Measurements from ENCODE around the gene SLC2A13. TPM values are rescaled to one million over a fixed set of nuclear protein-coding genes. Genes with fewer than 3 reads are reported as not detected.
A peak's percentile ranks its signal among the peaks of the same experiment; 100 is the strongest.
"Not testable (repeated sequence)": the region's sequence is repeated elsewhere in the genome, so short reads cannot be mapped to it uniquely, and the experiment has no call there.

SLC2A13 gene
- total RNA-seq, 2 experiments from 2014 or later = 4.9 to 5.6 TPM

DNA sequence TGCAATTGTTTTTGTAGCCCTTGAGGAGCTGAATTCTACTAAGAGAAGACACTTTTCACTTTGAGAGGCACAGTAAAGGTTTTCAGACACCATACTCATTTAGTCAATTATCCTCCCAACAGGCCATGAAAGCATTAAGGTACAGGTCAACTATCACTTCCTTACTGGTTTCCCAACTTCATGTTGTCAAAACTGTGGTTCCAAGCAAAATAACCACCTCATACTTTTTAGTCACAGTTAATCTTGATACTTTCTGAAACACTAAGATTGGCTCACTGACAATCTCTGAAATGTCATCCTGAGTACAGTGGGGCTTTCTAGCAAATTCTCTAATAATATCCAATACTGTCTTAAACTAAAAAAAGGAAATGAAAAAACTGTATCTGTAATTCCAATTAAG, 71.7 kb downstream of the SLC2A13 start:
- H3K9me3 Mint-ChIP-seq = no peaks in the 10 kb centered on the region
- no peak overlapping the region for H3K27ac Mint-ChIP-seq
- H3K36me3 Mint-ChIP-seq = no peaks in the 10 kb centered on the region
- peaks cover 4% of the 10 kb centered on the region for H3K4me1 Mint-ChIP-seq
- H3K27me3 Mint-ChIP-seq = no peaks in the 10 kb centered on the region
- no peak overlapping the region for H3K4me3 Mint-ChIP-seq
- no peak for DNase-seq

DNA sequence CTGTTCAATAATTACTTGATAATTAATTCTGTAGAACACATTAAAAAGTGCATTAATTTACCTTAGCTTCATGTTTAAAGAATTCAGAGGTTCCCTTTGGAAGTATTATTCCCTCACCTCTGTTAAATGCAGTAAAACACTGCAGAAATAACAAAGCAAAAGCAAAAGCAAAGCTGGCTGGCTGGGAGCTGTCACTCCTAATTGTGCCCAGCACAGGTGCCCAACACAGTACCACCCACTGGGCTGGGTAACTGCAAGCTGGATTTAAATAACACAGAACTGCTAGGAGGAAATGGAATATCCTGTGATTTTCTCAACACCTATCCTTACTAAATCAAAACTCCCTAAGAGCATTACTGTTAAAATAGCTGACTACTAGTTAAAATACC, 72.6 kb downstream of the SLC2A13 start:
- no peak for DNase-seq
- Mint-ChIP-seq H3K4me1 (peaks cover 4% of the 10 kb centered on the region), H3K27me3 (no peaks in the 10 kb centered on the region), H3K4me3 (no peak overlapping the region), H3K27ac (no peak overlapping the region), H3K9me3 (no peaks in the 10 kb centered on the region), H3K36me3 (no peaks in the 10 kb centered on the region)

DNA sequence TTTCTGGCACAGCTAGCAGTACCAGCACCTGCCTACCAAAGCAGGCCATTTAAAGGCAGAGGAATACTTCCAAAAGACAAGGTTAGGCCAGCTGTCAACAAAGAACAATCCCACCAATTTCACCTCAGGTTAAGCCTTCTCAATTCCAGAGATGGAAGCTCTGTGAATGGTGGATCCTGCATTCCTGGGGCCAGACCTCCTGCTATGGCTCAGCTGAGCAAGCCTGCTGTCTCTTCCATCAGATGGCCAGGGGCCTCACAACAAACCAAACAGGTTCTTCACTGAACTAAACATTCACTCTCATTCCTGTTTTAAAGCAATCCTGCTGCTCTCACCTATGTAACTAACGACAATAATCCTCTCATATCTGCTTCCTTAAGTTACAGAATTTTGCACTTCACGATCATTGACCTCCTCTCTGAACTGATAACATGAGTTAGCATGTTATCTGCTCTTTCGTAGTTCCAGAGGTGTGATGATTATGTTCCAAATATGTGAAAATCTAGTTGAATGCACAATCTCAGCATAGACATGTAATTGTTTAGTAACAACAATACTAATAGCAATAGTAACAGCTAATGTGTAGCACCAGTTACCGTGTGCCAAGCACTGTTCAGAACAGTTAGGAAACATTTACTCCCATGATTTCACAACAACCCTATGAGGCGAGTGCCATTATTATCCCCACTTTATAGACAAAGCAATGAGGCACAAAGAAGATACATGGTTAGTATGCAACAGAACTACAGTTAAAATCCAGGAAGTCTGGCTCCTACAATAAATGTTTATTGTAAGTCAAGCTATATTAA, 73.2 kb downstream of the SLC2A13 start:
- Mint-ChIP-seq H3K4me3 (no peak overlapping the region), H3K4me1 (peaks cover 4% of the 10 kb centered on the region), H3K27ac (no peak overlapping the region), H3K36me3 (no peaks in the 10 kb centered on the region), H3K9me3 (no peaks in the 10 kb centered on the region), H3K27me3 (no peaks in the 10 kb centered on the region)
- no peak for DNase-seq

DNA sequence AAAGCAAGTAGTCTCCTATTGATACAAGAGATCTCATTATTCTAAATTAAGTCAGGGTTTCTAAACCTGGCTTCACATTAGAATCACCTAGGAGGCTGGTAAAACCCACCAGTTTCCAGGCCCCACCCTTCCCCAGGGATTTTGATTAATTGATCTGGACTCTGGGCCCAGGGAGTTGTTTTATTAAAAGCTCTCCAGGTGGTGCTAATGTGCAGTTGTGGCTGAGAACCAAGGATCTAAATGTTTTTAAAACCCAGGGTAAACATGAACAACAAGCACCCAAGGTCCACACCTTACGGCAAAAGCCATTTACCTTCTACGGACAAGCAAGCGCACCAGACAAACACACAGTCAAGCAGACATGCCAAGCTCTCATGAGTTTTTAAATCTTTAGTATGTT, 73.9 kb downstream of the SLC2A13 start:
- DNase-seq = no peak
- H3K27ac Mint-ChIP-seq = no peak overlapping the region
- H3K27me3 Mint-ChIP-seq = no peaks in the 10 kb centered on the region
- no peaks in the 10 kb centered on the region for H3K36me3 Mint-ChIP-seq
- no peak overlapping the region for H3K4me3 Mint-ChIP-seq
- H3K9me3 Mint-ChIP-seq = no peaks in the 10 kb centered on the region
- H3K4me1 Mint-ChIP-seq = peaks cover 4% of the 10 kb centered on the region

DNA sequence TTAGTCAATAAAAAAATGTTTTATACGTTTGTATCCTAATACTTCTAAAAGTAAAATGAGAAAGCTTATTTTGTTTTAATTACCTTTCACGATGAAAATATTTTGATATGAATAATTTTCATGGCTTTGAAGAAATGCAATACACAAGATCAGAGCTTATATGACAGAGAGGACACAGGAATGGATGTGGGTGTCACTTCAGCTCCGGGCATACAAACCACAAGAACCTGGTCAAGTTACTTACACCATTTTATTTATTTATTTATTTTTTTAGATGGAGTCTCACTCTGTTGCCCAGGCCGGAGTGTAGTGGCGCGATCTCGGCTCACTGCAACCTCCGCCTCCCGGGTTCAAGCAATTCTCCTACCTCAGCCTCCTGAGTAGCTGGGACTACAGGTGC, 74.9 kb downstream of the SLC2A13 start:
- H3K9me3 Mint-ChIP-seq, DNase-seq, H3K4me3 Mint-ChIP-seq, H3K27ac Mint-ChIP-seq, H3K27me3 Mint-ChIP-seq, H3K36me3 Mint-ChIP-seq, H3K4me1 Mint-ChIP-seq: not testable (repeated sequence)

DNA sequence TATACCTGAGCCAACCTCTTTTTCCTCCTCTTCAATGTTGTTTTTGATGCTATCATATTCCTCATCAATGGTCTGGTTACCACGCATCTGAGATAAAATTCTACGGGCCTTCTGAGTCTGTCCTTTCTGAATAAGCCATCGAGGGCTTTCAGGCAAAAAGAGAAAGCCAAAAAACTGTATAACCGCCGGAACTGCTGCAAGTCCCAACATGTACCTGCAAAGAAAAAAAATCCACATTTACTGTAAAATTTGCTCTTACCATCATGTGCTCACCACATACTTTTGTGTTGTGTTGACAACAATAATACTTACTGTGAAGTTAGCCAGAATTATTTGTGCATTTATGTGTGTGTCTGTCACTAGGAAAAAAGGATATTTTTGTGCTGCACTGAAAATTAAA, 77.6 kb downstream of the SLC2A13 start:
- Mint-ChIP-seq H3K4me1 (no peaks in the 10 kb centered on the region), H3K27me3 (no peaks in the 10 kb centered on the region), H3K36me3 (peaks cover 2% of the 10 kb centered on the region), H3K4me3 (no peak overlapping the region), H3K27ac (no peak overlapping the region), H3K9me3 (no peaks in the 10 kb centered on the region)
- no peak for DNase-seq

DNA sequence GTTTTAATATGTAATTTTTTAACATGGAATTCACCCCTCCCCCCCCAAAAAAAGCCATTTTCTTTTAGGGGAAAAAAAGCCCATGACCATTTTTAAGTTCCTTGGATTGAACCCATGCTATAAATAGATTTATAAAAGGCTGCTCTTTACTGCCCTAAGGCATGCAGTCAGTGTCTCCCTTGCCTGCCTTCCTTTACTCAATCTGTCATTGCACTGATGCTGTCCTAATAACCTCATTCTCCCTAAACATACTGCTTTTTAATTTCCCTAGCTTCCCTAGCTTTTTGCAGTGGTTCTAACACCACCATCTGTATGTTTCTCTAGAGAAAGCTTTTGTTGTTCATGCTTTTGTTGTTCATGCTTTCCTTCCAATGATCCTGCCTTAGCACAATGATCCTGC, 83.0 kb downstream of the SLC2A13 start:
- no peak overlapping the region for H3K27ac Mint-ChIP-seq
- H3K9me3 Mint-ChIP-seq = no peaks in the 10 kb centered on the region
- no peak for DNase-seq
- no peaks in the 10 kb centered on the region for H3K27me3 Mint-ChIP-seq
- peaks cover 2% of the 10 kb centered on the region for H3K36me3 Mint-ChIP-seq
- H3K4me3 Mint-ChIP-seq = no peak overlapping the region
- no peaks in the 10 kb centered on the region for H3K4me1 Mint-ChIP-seq

DNA sequence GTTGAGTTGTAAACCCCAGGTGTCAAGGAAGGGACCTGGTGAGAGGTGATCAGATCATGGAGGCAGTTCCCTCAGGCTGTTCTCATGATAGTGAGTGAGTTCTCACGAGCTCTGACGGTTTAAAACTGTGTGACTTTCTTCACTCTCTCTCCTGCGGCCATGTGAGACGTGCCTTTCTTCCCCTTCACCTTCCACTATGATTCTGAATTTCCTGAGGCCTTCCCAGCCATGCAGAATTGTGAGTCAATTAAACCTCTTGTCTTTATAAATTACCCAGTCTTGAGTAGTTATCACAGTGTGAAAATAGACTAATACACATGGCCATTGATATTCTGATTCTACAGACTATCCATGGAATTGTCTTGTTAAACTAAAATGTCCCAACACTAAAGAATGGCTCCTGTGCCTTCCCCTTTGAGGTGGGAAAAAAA, 85.6 kb downstream of the SLC2A13 start:
- H3K4me3 Mint-ChIP-seq = no peak overlapping the region
- no peak overlapping the region for H3K27ac Mint-ChIP-seq
- H3K27me3 Mint-ChIP-seq = no peaks in the 10 kb centered on the region
- H3K4me1 Mint-ChIP-seq = peaks cover 5% of the 10 kb centered on the region
- peaks cover 2% of the 10 kb centered on the region for H3K9me3 Mint-ChIP-seq
- DNase-seq = no peak
- peaks cover 5% of the 10 kb centered on the region for H3K36me3 Mint-ChIP-seq

DNA sequence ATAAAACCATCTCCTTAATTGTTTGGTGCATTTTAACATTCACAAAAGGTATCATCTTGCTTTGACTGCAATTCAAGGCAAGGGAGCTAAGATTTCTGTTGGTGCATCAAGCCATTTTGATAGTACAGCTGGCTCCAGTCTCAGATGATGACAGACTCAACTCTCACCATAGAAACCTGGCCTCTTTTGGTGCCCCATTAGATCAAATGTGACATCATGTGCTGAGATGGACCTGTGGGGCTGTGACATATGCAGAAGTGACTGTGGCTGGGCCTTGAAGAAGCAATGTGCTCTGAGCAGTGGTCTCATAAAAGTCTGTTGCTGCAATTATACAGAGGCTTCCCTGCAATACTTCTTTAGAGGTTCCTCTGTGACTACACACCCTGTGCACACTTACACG, 88.4 kb downstream of the SLC2A13 start:
- H3K4me1 Mint-ChIP-seq = peaks cover 12% of the 10 kb centered on the region
- H3K36me3 Mint-ChIP-seq = peaks cover 7% of the 10 kb centered on the region
- peaks cover 2% of the 10 kb centered on the region for H3K9me3 Mint-ChIP-seq
- H3K27ac Mint-ChIP-seq = no peak overlapping the region
- H3K4me3 Mint-ChIP-seq = no peak overlapping the region
- DNase-seq = no peak
- H3K27me3 Mint-ChIP-seq = no peaks in the 10 kb centered on the region

DNA sequence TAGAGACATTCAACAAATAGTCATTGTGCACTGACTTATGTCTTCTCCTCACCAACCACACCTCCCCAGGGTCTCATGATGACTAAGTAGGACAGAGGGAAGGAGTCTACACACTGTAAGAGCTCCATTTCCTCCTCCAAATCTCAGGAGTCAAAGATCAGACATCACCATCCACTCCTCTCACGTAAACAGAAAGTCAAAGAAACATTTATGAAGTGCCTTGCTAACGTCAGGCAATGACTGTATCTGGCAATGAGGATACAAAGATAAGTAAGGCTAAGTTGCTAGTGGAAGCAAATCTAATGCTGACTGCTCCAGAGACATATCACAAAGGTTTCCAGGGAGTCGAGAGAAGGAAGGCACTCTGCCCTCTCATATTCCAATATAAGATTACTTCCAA, 88.9 kb downstream of the SLC2A13 start:
- Mint-ChIP-seq H3K4me3 (no peak overlapping the region), H3K27ac (no peak overlapping the region), H3K9me3 (peaks cover 2% of the 10 kb centered on the region)

DNA sequence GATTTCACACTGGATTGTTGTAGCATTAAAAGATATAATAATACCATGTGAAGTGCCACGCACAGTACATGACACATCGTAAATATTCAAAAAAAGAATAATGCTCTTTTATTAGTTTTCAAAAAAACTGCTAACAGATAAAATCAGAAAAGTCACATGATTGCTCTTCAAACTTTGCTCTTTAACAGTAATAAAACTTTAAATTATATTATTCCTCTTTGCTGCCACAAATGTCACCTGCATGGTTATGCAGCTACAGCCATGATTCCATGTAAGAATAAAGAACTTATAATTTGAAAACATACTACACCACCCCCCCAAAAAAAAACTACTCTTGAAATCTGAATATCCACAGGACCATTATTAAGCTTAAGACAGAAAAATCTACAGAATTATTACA, 90.0 kb downstream of the SLC2A13 start:
- Mint-ChIP-seq H3K36me3 (peaks cover 7% of the 10 kb centered on the region), H3K4me3 (no peak overlapping the region), H3K9me3 (peaks cover 2% of the 10 kb centered on the region), H3K4me1 (peaks cover 24% of the 10 kb centered on the region), H3K27me3 (no peaks in the 10 kb centered on the region), H3K27ac (no peak overlapping the region)
- no peak for DNase-seq

More for the DNA sequence above, 88.9 kb downstream of the SLC2A13 start:
- Mint-ChIP-seq H3K27me3 (no peaks in the 10 kb centered on the region), H3K4me1 (peaks cover 14% of the 10 kb centered on the region), H3K36me3 (peaks cover 7% of the 10 kb centered on the region)
- no peak for DNase-seq

DNA sequence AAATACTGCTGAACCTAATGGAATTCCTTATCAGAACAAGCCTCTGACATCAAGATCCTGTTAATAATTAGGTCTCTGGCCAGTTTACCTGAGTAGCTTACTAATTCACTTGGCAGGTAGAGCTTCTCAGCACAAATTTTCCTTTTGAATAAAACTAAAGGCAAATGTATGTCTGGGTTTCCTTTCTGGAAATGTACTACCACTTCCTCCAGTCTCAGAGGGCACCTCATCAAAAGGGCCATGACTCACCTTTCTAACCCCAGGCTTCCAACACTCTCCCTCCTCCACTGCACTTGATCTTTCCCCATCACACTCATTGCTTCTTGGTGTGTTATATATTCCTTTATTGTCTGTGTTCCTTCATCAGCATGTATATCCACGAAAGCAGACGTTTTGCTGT, 90.5 kb downstream of the SLC2A13 start:
- Mint-ChIP-seq H3K36me3 (peaks cover 7% of the 10 kb centered on the region), H3K9me3 (peaks cover 2% of the 10 kb centered on the region), H3K4me1 (peaks cover 24% of the 10 kb centered on the region), H3K4me3 (no peak overlapping the region), H3K27me3 (no peaks in the 10 kb centered on the region), H3K27ac (no peak overlapping the region)
- DNase-seq = peak; percentile 7

DNA sequence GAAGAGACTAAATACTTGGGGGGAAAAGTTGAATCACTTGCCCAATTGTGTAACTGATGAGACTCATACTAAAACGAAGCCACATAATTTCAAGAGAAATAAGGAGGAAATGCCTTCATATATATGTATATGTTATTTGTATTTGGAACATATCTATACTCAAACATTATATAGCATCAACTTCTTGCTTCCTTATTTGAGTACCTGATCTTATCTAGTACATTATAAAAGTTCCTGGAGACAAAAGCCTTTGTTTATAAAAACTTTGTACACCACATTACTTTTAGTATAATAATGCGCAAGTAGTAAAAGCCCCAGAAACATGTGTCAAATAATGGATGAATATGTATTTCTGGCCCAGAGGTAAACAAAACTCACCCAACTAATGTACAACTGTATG, 92.0 kb downstream of the SLC2A13 start:
- Mint-ChIP-seq H3K4me1 (peaks cover 24% of the 10 kb centered on the region), H3K4me3 (no peak overlapping the region), H3K36me3 (peaks cover 7% of the 10 kb centered on the region), H3K27me3 (no peaks in the 10 kb centered on the region), H3K27ac (no peak overlapping the region), H3K9me3 (peaks cover 2% of the 10 kb centered on the region)
- no peak for DNase-seq

DNA sequence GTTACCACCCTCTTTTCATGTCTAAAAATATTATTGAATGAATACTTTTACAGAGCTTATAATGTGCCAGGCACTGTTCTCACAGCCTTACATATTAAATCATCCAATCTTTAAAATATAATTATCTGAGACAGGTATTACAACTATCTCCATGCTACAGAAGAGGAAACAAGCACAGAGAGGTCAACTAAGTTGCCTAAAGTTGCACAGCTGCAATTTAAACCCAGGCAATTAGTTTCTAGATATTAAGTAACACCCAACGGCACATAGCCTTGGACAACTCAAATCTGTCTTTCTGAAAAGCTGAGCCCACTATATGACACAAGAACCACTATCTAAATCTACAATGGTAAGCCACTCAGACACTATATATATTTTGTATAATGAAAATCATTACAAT, 92.6 kb downstream of the SLC2A13 start:
- Mint-ChIP-seq H3K9me3 (peaks cover 2% of the 10 kb centered on the region), H3K4me1 (peaks cover 24% of the 10 kb centered on the region), H3K27ac (no peak overlapping the region), H3K4me3 (no peak overlapping the region), H3K36me3 (peaks cover 7% of the 10 kb centered on the region), H3K27me3 (no peaks in the 10 kb centered on the region)
- DNase-seq = no peak

DNA sequence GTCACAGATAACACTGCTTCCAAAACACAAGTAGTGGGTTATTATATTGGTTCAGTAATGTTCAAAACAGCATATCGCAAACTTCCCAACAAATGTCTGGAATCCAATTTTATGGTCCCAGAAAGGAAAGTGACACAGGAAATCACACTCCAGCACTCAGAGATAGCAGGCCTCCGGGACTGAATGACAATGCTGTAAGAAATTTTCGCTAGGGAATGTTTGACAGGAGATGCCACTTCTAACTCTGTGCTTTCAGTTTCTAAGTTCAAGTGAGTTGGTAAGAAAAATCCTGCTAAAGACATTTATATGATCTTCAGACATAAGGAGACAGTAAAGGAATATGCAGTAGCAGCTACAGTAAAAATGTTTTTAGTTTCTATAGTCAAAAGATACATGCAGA, 93.2 kb downstream of the SLC2A13 start:
- Mint-ChIP-seq H3K36me3 (peaks cover 7% of the 10 kb centered on the region), H3K9me3 (peaks cover 2% of the 10 kb centered on the region), H3K4me1 (peaks cover 24% of the 10 kb centered on the region), H3K27ac (no peak overlapping the region), H3K27me3 (no peaks in the 10 kb centered on the region), H3K4me3 (no peak overlapping the region)
- DNase-seq = no peak

DNA sequence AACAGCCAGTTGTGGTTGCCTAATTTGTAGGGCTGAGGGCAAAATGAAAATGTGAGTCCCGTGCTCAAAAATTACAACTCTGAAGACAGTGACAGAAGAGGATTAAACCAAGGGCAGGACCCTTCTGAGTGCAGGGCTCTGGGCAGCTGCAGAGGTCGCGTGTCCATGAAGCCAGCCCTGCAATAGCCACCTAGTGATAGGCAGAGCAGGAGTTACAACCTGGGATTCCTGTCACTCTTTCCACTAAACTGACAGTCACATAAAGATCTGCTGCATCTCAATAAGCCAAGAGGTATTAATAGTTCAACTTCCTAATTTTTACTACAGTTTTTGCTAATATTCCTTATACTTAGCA, 94.1 kb downstream of the SLC2A13 start:
- H3K9me3 Mint-ChIP-seq = peaks cover 2% of the 10 kb centered on the region
- H3K27me3 Mint-ChIP-seq = no peaks in the 10 kb centered on the region
- peaks cover 7% of the 10 kb centered on the region for H3K36me3 Mint-ChIP-seq
- peaks cover 24% of the 10 kb centered on the region for H3K4me1 Mint-ChIP-seq
- peak overlapping the region; percentile 22 for H3K4me3 Mint-ChIP-seq
- DNase-seq = no peak
- no peak overlapping the region for H3K27ac Mint-ChIP-seq

Measured in activated naive CD8-positive, alpha-beta T cell treated with anti-CD3 and anti-CD28 coated beads for 36 hours (primary cell).